HEK293 (cell line): ENCODE measurements around the gene BCL11A.

Experiments used
- ZNF302 ChIP-seq: fragments of 450-650 bp; formaldehyde crosslinking; IDR thresholded peaks from 2 replicates; pipeline ENCODE4 v1.5.1; 2016; ENCODE audit warnings: missing biosample characterization, missing genetic modification characterization, low read depth
- ZNF768 ChIP-seq: fragments of 450-650 bp; formaldehyde crosslinking; IDR thresholded peaks from 2 replicates; pipeline ENCODE4 v1.5.1; 2018; ENCODE audit warnings: missing biosample characterization, mild to moderate bottlenecking, missing genetic modification characterization
- TF ChIP-seq, protein P1 (sequence below): fragments of 450-650 bp; formaldehyde crosslinking; IDR thresholded peaks from 2 replicates; pipeline ENCODE4 v1.5.1; 2016; ENCODE audit warnings: missing biosample characterization, missing genetic modification characterization

GRCh38 chr2:60482222-60482621, 71.2 kb downstream of the BCL11A start:
- TF ChIP-seq ZNF768 (no peak), ZNF302 (no peak)
- TF ChIP-seq, protein P1, sequence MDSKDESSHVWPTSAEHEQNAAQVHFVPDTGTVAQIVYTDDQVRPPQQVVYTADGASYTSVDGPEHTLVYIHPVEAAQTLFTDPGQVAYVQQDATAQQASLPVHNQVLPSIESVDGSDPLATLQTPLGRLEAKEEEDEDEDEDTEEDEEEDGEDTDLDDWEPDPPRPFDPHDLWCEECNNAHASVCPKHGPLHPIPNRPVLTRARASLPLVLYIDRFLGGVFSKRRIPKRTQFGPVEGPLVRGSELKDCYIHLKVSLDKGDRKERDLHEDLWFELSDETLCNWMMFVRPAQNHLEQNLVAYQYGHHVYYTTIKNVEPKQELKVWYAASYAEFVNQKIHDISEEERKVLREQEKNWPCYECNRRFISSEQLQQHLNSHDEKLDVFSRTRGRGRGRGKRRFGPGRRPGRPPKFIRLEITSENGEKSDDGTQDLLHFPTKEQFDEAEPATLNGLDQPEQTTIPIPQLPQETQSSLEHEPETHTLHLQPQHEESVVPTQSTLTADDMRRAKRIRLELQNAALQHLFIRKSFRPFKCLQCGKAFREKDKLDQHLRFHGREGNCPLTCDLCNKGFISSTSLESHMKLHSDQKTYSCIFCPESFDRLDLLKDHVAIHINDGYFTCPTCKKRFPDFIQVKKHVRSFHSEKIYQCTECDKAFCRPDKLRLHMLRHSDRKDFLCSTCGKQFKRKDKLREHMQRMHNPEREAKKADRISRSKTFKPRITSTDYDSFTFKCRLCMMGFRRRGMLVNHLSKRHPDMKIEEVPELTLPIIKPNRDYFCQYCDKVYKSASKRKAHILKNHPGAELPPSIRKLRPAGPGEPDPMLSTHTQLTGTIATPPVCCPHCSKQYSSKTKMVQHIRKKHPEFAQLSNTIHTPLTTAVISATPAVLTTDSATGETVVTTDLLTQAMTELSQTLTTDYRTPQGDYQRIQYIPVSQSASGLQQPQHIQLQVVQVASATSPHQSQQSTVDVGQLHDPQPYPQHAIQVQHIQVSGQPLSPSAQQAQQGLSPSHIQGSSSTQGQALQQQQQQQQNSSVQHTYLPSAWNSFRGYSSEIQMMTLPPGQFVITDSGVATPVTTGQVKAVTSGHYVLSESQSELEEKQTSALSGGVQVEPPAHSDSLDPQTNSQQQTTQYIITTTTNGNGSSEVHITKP (tag by site-specific recombination): no peak
